GM12878 (cell line): ENCODE results near the gene TLL1. TPM values are rescaled to one million over a fixed set of nuclear protein-coding genes. Genes with fewer than 3 reads are reported as not detected.

Source experiments
- ATAC-seq: fragments of 200-7000 bp; cut with Tn5 transposase; 3 replicates; pipeline ENCODE4 v1.9.1; 2020; ENCODE audit warnings: mild to moderate bottlenecking, moderate library complexity
- BruUV-seq: library from RNA; stranded (reverse); fragments of 400-500 nt; replicated peaks from 2 replicates; lab custom pipeline; 2021; lab: Mats Ljungman, UMichigan
- CTCF ChIA-PET: fragments of 300-600 bp; sonication (Branson Sonifier 250); formaldehyde crosslinking; extraction: SDS; loops from one replicate; lab custom pipeline; 2021; ENCODE audit warnings: inconsistent platforms; lab: Yijun Ruan, JAX
- POLR2A ChIA-PET: fragments of 350-600 bp; formaldehyde crosslinking; extraction: SDS; loops from one replicate; lab custom pipeline; 2021; ENCODE audit warnings: inconsistent platforms; lab: Charles Lee
- RAD21 ChIA-PET: fragments of 300-600 bp; sonication (Branson Sonifier 250); formaldehyde crosslinking; loops from one replicate; lab custom pipeline; 2023; ENCODE audit warnings: antibody characterized with exemption; ENCODE audit not compliant: unreplicated experiment; lab: Charles Lee
- SMC1A ChIA-PET: fragments of 300-600 bp; sonication (Branson Sonifier 250); formaldehyde crosslinking; loops from one replicate; lab custom pipeline; 2023; ENCODE audit not compliant: unreplicated experiment, uncharacterized antibody; lab: Charles Lee
- DNase-seq: peaks from one replicate; pipeline ENCODE4 v3.0.0-alpha.2; 2011; ENCODE audit warnings: low read depth, low spot score
- FAIRE-seq: peaks from 3 replicates; lab custom pipeline; 2011; peaks lifted over from hg19 to GRCh38; lab: Jason Lieb, UNC
- H2AFZ ChIP-seq: 2 replicates; pipeline ENCODE4 v1.6.0; 2011; ENCODE audit warnings: low read depth, low read length, control low read depth; ENCODE audit not compliant: control insufficient read depth
- H3K27ac ChIP-seq: 2 replicates; pipeline ENCODE4 v1.5.1; 2011; ENCODE audit warnings: control low read depth; ENCODE audit not compliant: control insufficient read depth, insufficient read depth
- H3K27me3 ChIP-seq, 2 experiments: replicated peaks in 1 of 2; 2 replicates each; pipeline versions ENCODE4 v1.6.0 to v1.6.1; 2011; ENCODE audit warnings: low read length in 1 of 2; ENCODE audit not compliant: control insufficient read depth in 2 of 2, insufficient read depth in 2 of 2
- H3K36me3 ChIP-seq, 2 experiments: 2 replicates each; pipeline ENCODE4 v1.5.1; 2011; ENCODE audit warnings: low read length in 1 of 2; ENCODE audit not compliant: control insufficient read depth in 2 of 2, insufficient read depth in 2 of 2
- H3K4me1 ChIP-seq: 2 replicates; pipeline ENCODE4 v1.6.1; 2011; ENCODE audit warnings: mild to moderate bottlenecking, low read length, moderate library complexity, mixed read lengths; ENCODE audit not compliant: control insufficient read depth, insufficient read depth
- H3K4me2 ChIP-seq: 2 replicates; pipeline ENCODE4 v1.6.0; 2011; ENCODE audit warnings: control low read depth; ENCODE audit not compliant: control insufficient read depth, insufficient read depth
- H3K4me3 ChIP-seq: fragments of 200-600 bp; sonication (generic); 2 replicates; pipeline ENCODE4 v1.5.1; 2016
- H3K79me2 ChIP-seq: 2 replicates; pipeline ENCODE4 v1.6.0; 2011; ENCODE audit warnings: low read length; ENCODE audit not compliant: control insufficient read depth, insufficient read depth
- H3K9ac ChIP-seq: 2 replicates; pipeline ENCODE4 v1.8.0; 2011; ENCODE audit warnings: low read length, control low read depth, mixed read lengths; ENCODE audit not compliant: control insufficient read depth, insufficient read depth
- H3K9me3 ChIP-seq: replicated peaks from 3 replicates; pipeline ENCODE4 v1.5.1; 2011; ENCODE audit warnings: mild to moderate bottlenecking, low read length; ENCODE audit not compliant: control insufficient read depth, insufficient read depth
- H4K20me1 ChIP-seq: 2 replicates; pipeline ENCODE4 v1.6.0; 2011; ENCODE audit not compliant: control insufficient read depth, insufficient read depth
- ATF3 ChIP-seq: IDR thresholded peaks from 2 replicates; pipeline ENCODE4 v1.6.1; 2011; ENCODE audit warnings: low read depth, mild to moderate bottlenecking, low read length, moderate library complexity, borderline replicate concordance; ENCODE audit errors: extremely low read depth
- ATF7 ChIP-seq: fragments of 450-650 bp; IDR thresholded peaks from 2 replicates; pipeline ENCODE4 v1.6.1; 2016; ENCODE audit warnings: low read depth, mild to moderate bottlenecking
- BCL11A ChIP-seq: IDR thresholded peaks from 2 replicates; pipeline ENCODE4 v1.6.1; 2011; ENCODE audit warnings: low read depth, low read length
- BHLHE40 ChIP-seq, 2 experiments: fragments of 450-650 bp in 1 of 2; IDR thresholded peaks; 2 replicates each; pipeline ENCODE4 v1.6.1; 2011 to 2017; ENCODE audit warnings: low read depth in 2 of 2, borderline replicate concordance in 1 of 2, improper control_type of control experiment in 1 of 2, low read length in 1 of 2, mild to moderate bottlenecking in 1 of 2
- BRCA1 ChIP-seq: IDR thresholded peaks from 2 replicates; pipeline ENCODE4 v1.6.1; 2011; ENCODE audit warnings: low read depth, low read length, improper control_type of control experiment
- CBX3 ChIP-seq: fragments of 200-600 bp; sonication (generic); IDR thresholded peaks from 2 replicates; pipeline ENCODE4 v1.6.1; 2016; ENCODE audit warnings: low read depth, borderline replicate concordance
- CREB1 ChIP-seq: IDR thresholded peaks from 2 replicates; pipeline ENCODE4 v1.6.1; 2012; ENCODE audit warnings: low read depth, mild to moderate bottlenecking, inconsistent platforms
- CREM ChIP-seq: IDR thresholded peaks from 2 replicates; pipeline ENCODE4 v1.6.1; 2014; ENCODE audit warnings: antibody characterized with exemption, low read depth
- E2F8 ChIP-seq: fragments of 450-650 bp; IDR thresholded peaks from 2 replicates; pipeline ENCODE4 v1.6.1; 2018; ENCODE audit warnings: mild to moderate bottlenecking, low read depth, moderate library complexity; ENCODE audit not compliant: partially characterized antibody
- FOXM1 ChIP-seq: IDR thresholded peaks from 2 replicates; pipeline ENCODE4 v1.6.1; 2012; ENCODE audit warnings: low read depth, mild to moderate bottlenecking, inconsistent platforms, low read length, moderate library complexity
- NFYB ChIP-seq: IDR thresholded peaks from 2 replicates; pipeline ENCODE4 v1.6.1; 2011; ENCODE audit warnings: low read depth, mild to moderate bottlenecking, low read length, improper control_type of control experiment, moderate library complexity; ENCODE audit not compliant: insufficient read depth
- PBX3 ChIP-seq: IDR thresholded peaks from 2 replicates; pipeline ENCODE4 v1.6.1; 2011; ENCODE audit warnings: mild to moderate bottlenecking, low read depth, low read length, moderate library complexity; ENCODE audit not compliant: insufficient replicate concordance
- PKNOX1 ChIP-seq: fragments of 450-650 bp; IDR thresholded peaks from 2 replicates; pipeline ENCODE4 v1.6.1; 2016; ENCODE audit warnings: mild to moderate bottlenecking
- SMAD1 ChIP-seq: fragments of 450-650 bp; IDR thresholded peaks from 2 replicates; pipeline ENCODE4 v1.6.1; 2018; ENCODE audit warnings: mild to moderate bottlenecking, low read depth; ENCODE audit not compliant: partially characterized antibody
- STAT3 ChIP-seq: IDR thresholded peaks from 2 replicates; pipeline ENCODE4 v1.6.1; 2011; ENCODE audit warnings: low read depth, low read length, improper control_type of control experiment
- ZZZ3 ChIP-seq: IDR thresholded peaks from 2 replicates; pipeline ENCODE4 v1.6.1; 2011; ENCODE audit warnings: low read depth; ENCODE audit not compliant: control insufficient read depth, insufficient read length
- WGBS: methylation state at CpG from one replicate; pipeline ENCODE4 v1.1.6; 2016; ENCODE audit warnings: low lambda C conversion rate; ENCODE audit not compliant: insufficient replicate concordance, insufficient coverage; ENCODE audit errors: missing lambda C conversion rate; 5-methylcytosine and 5-hydroxymethylcytosine counted together
- in situ Hi-C: fragments of 300-500 bp; cut with MboI; formaldehyde crosslinking; loops from 9 replicates; pipeline ENCODE4 v1.14.3; 2018; ENCODE audit warnings: mixed read lengths
- intact Hi-C: fragments of 100-400 bp; cut with micrococcal nuclease; formaldehyde crosslinking; loops from one replicate; pipeline ENCODE4 v1.14.2; 2022; ENCODE audit not compliant: unreplicated experiment
- polyA plus RNA-seq, 11 experiments: library from polyadenylated mRNA; depleted of rRNA in 4 of 11; unstranded in 6 of 11; stranded (reverse) in 5 of 11; fragments of >200 nt; fragmentation: Nextera tagmentation in 4 of 11; fragmentation: Illumina TruSeq in 1 of 11; extraction: Ambion mirVana in 4 of 11; extraction: Trizol in 1 of 11; gene quantifications; 1 replicate in 1 of 11; 2 replicates in 10 of 11; pipeline versions ENCODE4 v1.2.1 to v1.2.3, GENCODE V29; 2011 to 2016; ENCODE audit warnings: inconsistent platforms in 2 of 11, missing spikeins in 2 of 11, low read depth in 1 of 11
- total RNA-seq, 4 experiments: library from RNA; depleted of rRNA in 3 of 4; stranded (reverse); fragments of >200 nt in 3 of 4; fragmentation: Illumina TruSeq in 1 of 4; extraction: Trizol in 1 of 4; gene quantifications; 2 replicates each; pipeline versions ENCODE4 v1.2.1 to v1.2.3, GENCODE V29; 2013 to 2021

Gene TLL1
- total and polyA plus RNA-seq, 10 of the 15 experiments (the other 5 are each of a cell fraction or from before 2014, with no cell fraction given): 0.02 to 0.31 (median 0.05) TPM; not detected in 2

GRCh38 chr4:165909947-165910346 lies 36.9 kb downstream of the TLL1 start:
- H3K4me2 ChIP-seq: no peak overlapping the region
- no peaks in the 10 kb centered on the region for H4K20me1 ChIP-seq
- ChIA-PET CTCF (interaction anchor here (0.7 kb wide), 1 partner anchor 65 kb away, joined by 3 read pairs; no protein-coding TSS in a partner anchor), RAD21 (no interaction called here), POLR2A (no interaction called here), SMC1A (no interaction called here)
- no peak overlapping the region for H3K4me3 ChIP-seq
- no peak overlapping the region for H3K27ac ChIP-seq
- no peaks in the 10 kb centered on the region for H3K27me3 ChIP-seq
- no peak for TF ChIP-seq ATF7
- TF ChIP-seq PBX3: no peak
- no peak for TF ChIP-seq ZZZ3
- TF ChIP-seq BRCA1: no peak
- TF ChIP-seq STAT3: no peak
- no peak for TF ChIP-seq CREM
- no peak for TF ChIP-seq FOXM1
- TF ChIP-seq BCL11A: no peak
- TF ChIP-seq ATF3: no peak
- TF ChIP-seq CREB1: no peak
- no peak for TF ChIP-seq E2F8
- no peak for TF ChIP-seq SMAD1
- TF ChIP-seq CBX3: no peak
- TF ChIP-seq PKNOX1: no peak
- TF ChIP-seq NFYB: no peak
- no peak for TF ChIP-seq BHLHE40 (IDR thresholded peaks at IDR 0.05; ENCODE audit: borderline replicate concordance in 1 of 2, low read depth in 2 of 2, low read length in 1 of 2)
- in situ Hi-C loops: no loop called here
- DNase-seq (no peak), ATAC-seq (no peak), FAIRE-seq (no peak)
- H3K9ac ChIP-seq: no peak overlapping the region
- intact Hi-C loops: no loop called here
- no peak overlapping the region for H2AFZ ChIP-seq
- no peaks in the 10 kb centered on the region for H3K4me1 ChIP-seq
- BruUV-seq: no TSS peak
- H3K36me3 ChIP-seq: no peaks in the 10 kb centered on the region
- WGBS: 25% methylated on average over 2 of the region's 2 CpGs
- no peaks in the 10 kb centered on the region for H3K79me2 ChIP-seq
- no peaks in the 10 kb centered on the region for H3K9me3 ChIP-seq
